Heart left ventricle (tissue), 13 donors: ENCODE measurements around the gene IL25.

Experiments used
- POLR2A ChIP-seq, 2 donors: fragments of 450-650 bp; IDR thresholded peaks; one replicate each; pipeline ENCODE4 v1.6.1; 2017; ENCODE audit warnings: antibody characterized with exemption in 2 of 2, mild to moderate bottlenecking in 2 of 2, moderate library complexity in 2 of 2
- TF ChIP-seq, protein P1 (sequence below), 12 donors: fragments of 200-600 bp; sonication (generic) in 4 of 12; IDR thresholded peaks; one replicate each; pipeline versions ENCODE4 v1.5.0 to v1.8.0; 2018 to 2022; ENCODE audit warnings: antibody characterized with exemption in 12 of 12, mild to moderate bottlenecking in 5 of 12
- donor health status: ischemic (EF 13 %, LVEDD 7.1; RV severe dilation, severe dysfunction).
- donor health status: DM: no; HTN: yes; CAD: no.
- donor health status: DM: no; HTN: no; CAD: no.
- donor health status: ischemic (EF 25% LVEDD 6.9; RV normal size, moderate dysfunction).
- donor health status: ischemic (EF 25% LVEDD 5.7; RV mildly dilated, moderate dysfunction).
- donor health status: ischemic (EF 35%, LVEDD 5.7; RV mildly dilated, moderate dysfunction).
- donor health status: nonischemic (EF 11% LVEDD 7.7; RV severe dilation, severe dysfunction).
- donor health status: DM: yes; HTN: yes; CAD: no.
- donor health status: PGD.
- donor health status: ischemic (EF 29% LVEDD 5.4; RV normal size, mild dysfunction).
- donor health status: nonischemic (EF 23%, LVEDD 6.1; RV moderate dilation, normal function).

DNA sequence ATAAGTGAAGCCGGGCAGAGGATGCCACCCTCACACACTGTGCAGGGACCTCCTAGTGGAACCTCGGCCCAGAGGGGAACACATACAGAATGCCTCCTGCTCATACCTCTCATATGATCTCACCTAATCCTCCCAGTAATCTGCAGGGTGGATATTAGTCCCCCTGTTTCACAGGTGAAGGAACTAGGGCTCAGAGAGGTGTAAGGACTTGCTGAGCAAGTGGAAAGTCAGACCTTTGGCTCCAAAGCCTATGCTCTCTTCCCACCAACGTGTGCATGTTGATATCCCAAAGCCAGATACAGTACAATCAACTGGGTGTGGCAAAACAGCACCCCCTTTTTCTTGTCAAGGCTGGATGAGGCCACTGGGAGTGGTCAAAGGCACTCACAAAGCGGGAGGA is 31.3 kb downstream of the IL25 start:
- TF ChIP-seq, protein P1, sequence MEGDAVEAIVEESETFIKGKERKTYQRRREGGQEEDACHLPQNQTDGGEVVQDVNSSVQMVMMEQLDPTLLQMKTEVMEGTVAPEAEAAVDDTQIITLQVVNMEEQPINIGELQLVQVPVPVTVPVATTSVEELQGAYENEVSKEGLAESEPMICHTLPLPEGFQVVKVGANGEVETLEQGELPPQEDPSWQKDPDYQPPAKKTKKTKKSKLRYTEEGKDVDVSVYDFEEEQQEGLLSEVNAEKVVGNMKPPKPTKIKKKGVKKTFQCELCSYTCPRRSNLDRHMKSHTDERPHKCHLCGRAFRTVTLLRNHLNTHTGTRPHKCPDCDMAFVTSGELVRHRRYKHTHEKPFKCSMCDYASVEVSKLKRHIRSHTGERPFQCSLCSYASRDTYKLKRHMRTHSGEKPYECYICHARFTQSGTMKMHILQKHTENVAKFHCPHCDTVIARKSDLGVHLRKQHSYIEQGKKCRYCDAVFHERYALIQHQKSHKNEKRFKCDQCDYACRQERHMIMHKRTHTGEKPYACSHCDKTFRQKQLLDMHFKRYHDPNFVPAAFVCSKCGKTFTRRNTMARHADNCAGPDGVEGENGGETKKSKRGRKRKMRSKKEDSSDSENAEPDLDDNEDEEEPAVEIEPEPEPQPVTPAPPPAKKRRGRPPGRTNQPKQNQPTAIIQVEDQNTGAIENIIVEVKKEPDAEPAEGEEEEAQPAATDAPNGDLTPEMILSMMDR (IDR thresholded peaks at IDR 0.05), result no peak
- TF ChIP-seq POLR2A (IDR thresholded peaks at IDR 0.05), result no peak
